Hematopoietic multipotent progenitor cell treated with erythropoietin and hydrocortisone succinate and interleukin-3 and kit ligand, for 17 days (in vitro differentiated cells): ENCODE measurements around the gene BANP.
"Not testable (repeated sequence)": the region's sequence is repeated elsewhere in the genome, so short reads cannot be mapped to it uniquely, and the experiment has no call there.

ENCODE experiments used
- DNase-seq: peaks from one replicate; pipeline ENCODE4 v3.0.0-alpha.2; 2015; ENCODE audit warnings: low spot score

BANP gene

DNA sequence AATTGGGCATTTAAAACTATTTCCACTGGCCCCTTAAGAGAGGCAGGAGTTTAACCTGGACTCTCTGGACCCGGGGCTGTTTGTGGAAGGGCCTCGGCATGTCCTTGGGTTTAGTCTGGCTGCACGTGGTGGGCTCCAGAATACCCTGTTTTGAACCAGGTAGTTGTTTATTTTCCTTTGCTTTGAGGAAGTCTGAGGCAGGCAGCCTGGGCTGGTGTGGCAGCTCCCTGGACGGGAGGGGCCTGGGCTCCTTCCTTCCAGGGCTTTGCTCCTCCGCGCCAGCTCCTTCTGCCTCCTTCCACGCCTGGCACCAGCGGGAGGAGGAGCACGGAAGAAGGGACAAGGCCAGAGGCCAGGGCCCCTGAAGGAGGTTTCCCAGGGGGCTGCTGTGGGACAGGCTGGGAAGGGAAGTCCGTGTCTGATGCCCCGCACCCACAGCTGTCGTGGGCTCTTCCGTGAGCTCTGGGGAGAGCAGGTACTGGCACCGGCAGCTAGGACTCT lies 15.5 kb downstream of the BANP start:
- no peak for DNase-seq

DNA sequence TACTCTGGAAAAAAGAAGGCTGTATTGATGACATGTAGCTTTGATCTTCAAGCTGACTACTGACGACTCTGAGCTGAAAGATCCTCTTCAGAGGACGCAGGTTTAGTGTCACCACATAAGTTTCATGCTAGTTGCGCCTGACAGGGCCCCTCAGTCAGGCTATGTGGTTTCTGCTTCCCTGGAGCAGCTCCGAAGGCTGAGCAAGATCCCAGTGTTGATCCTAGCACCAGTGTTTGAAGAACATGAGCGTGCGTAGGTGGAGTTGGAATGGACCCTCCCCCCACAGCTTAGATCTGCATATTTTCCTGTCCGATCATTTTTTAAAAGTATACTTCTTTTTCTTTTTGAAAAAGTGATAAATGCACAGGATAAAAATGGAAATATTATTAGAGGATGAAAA lies 17.3 kb downstream of the BANP start:
- DNase-seq, result no peak

DNA sequence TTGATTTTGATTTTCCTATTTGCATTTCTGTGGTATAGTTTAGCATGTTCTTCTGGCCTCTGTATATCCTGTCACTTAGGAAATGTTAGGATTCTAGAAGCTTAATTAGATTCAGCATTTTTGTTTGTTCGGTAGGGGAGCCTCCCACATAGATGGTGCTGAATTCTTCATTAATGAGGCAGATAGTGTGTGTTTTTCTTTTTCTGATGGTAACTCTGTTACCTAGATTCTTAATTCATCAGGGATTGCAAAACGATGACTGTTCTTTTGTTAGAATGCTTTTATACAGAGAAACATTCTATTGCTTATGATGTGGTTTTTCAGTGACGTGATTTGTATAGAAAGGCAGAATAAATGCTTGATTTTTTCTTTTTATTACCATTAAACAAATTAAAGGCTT lies 19.0 kb downstream of the BANP start:
- no peak for DNase-seq

DNA sequence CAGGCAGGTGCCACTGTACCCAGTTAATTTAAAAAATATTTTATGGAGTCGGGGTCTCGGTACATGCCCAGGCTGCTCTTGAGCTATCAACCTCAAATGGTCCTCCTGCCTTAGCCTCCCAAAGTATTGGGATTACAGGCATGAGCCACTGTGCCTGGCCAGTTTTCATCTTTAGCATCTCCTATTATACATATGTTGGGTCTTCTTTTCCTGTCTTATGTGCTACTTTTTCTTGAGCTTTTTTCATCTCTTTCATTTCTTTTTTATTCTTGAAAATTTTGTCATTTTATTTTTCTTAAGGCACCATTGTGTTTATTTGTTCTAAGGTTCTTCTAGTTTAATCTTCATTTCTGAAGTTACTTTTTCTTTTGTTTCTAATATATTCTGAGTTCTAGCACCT lies 20.7 kb downstream of the BANP start:
- DNase-seq, result no peak

DNA sequence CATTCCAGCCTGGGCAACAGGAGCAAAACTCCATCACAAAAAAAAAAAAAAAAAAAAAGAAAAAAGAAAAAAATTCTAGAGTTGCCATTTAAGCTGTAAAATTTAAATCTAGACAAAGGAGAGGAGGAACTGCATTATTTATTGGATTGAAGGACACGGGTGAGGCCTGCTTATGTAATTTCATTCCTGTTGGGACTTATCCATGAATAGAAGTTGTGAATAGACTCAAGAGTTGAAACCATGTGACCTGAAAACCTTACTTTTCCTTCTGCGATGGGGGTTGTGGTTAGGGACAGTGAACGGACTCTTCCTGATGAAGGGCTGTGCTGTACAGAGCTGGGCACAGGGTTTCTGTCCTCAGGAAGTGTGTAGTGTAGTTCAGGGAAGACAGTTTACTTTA lies 22.5 kb downstream of the BANP start:
- no peak for DNase-seq

DNA sequence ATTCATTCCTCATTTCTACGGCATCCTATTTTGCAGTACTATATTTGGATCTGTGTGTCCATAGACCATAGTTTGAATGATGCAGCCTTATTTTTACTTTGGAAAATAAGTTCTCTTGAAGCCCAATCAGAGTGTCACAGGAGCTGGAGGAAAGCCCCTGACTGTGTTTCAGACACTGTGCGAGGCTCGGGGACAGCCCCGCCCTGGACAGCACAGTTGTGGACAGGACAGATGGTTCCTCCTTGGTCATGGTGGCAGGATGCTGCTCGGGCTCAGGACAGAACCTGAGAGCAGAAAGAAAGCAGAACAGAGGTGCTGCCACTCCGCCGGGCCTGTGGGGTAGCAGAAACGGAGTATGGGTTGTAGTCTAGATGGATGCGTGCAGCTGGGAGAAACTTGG lies 22.9 kb downstream of the BANP start:
- no peak for DNase-seq

DNA sequence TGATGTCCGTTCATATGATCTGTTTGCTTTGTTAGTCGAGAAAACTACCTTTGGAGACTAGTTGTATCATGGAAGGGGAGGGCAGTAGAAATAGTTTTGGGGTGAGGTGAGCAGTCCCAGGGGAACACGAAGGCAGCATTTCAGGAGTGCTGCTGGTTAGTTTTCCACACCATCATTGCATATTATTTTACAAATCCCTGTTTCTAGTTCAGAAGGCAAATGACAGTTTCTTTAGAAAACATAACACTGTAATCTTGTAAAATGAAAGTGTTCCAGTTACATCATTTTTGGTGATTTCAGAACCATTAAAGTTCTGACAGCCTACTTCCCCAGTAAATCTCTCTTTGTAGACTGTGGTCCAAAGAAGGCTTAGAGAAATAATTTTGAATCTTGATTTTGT lies 25.4 kb downstream of the BANP start:
- no peak for DNase-seq

DNA sequence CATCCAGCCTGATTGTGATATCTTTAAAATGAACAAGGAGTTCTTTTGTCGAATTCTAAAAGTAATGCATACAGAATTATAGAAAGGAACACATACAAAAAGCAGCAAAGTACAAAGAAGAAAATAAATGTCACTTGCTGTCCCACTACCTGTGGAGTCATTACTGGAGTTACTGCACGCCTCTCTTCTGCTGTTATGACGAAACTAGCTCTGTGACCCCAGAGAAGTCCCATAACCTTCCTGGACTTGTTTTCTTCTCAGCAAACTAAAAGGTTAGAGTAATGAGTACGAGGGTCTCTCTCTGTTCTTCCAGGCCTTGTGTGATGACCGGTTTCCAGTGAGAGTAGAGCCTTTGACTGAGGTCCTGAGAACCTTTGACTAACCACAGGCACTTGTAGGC lies 26.9 kb downstream of the BANP start:
- no peak for DNase-seq

DNA sequence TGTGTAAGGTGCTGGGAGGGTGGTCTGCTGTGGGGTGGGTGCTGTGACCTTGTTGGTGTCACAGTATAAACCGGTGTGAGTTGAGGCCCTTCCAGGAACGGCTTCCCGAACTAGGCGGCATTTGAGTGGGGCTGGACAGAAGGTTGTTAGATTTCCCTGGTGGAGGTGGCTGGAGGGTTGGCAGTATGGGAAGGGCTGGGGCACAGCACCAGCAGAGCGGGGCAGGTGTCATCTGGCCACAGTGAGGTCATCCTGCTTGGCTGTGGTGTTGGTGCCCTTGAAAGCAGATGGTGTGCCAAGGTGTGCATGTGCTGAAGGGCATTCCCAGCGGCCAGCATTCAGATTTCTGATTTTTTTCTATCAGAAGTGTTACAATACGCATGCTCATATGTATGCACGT lies 28.1 kb downstream of the BANP start:
- DNase-seq, result no peak

DNA sequence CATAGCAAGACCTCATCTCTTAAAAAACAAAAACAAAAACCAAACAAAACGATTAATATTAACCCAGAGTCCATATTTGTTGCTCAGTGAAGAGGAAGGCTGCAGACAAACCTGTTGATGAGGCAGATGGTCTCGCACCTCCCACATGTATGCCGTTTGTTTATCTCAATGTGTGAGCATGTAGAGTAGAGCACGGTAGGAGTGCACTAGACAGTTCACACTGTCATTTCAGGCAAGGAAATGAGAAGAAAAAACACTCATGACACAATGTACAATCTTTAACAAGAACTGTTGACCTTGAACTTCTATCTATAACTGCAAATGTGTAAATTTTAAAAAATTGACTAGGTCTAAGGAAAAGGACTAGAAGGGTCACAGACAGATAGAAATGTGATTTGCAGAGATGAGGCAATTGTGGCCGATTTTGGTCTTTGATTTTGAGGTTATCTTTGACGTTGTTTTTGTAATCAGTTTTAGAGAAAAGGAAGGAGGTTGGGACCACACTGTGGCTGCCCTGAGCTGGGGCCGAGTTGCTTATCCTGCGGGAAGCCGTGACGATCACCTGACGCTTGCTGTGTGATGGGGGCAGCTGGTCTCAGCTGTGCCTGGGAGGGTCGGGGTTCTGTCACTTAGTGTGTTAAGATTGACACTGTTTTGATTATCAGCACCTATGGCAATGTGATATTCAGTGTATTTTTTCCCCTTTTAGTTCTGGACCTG lies 28.8 kb downstream of the BANP start:
- not testable (repeated sequence) for DNase-seq

DNA sequence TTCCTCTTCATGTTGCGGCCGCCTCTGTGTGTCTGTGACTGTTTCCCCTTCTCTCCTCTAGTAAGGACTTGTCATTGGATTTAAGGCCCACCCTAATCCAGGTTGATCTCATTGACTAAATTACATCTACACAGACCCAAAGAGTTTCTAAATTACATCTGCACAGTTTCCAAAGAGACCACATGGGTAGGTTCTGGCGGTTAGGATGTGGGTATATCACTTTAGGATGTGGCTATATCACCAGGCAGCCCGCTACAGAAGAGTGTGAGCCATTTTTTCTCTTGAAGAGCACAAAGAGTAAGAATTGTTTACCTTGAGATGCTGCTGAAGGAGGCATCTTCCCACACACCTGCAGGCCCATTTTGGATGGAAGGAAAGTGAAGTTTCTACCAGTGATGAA lies 30.1 kb downstream of the BANP start:
- not testable (repeated sequence) for DNase-seq

DNA sequence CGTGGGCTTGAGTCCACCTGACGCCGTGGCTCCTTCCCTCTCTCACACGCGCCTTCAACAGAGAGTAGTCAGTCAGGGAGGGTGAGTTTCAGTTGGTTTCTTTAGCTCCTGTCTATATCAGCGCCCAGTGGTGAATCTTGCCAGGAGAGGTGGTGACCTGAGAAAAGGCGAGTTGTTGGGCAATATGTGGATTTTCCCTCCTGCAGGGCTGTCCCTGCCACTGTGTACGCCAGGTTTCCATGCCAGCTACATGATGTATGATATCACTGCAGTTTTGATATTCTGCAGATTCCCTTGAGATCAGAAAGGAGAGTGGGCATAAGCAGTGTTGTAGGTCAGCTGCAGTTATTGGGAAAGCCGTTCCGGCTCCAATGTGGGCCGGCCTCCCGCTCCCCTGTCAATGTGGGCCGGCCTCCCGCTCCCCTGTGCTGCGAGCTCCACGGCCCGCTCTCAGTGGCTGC lies 31.4 kb downstream of the BANP start:
- DNase-seq, result no peak

DNA sequence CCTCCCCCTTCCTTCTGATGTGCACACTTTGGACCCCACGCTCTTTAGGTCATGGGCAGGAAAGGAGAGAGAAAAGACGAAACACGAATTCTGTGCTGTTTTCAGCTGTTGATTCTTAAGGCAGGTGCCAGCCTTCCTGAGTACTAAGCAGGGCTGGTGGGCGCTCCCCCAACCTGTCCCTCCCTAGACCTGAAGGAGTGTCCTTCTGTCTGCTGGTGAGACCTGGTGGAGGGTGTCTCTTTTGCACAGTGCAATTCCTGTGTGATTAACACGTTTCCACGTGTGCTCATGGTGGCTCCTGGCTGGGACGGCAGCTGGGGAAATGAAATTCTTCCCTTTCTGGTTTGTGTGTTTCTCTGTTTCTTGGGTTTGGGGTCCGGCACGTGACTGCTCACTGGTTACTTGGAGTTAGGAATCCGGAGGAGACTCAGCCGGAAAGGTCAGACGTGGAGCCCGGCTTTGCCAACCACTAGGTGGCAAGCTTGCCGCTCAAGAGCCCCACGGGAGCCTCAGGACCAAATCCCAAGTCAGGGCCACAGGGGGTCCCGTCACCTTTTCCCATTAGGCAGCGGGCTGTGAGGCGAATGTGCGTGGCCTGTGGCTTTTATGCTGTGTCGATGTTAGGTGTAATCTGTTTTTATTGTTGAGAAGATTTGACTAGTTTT lies 32.0 kb downstream of the BANP start:
- not testable (repeated sequence) for DNase-seq

DNA sequence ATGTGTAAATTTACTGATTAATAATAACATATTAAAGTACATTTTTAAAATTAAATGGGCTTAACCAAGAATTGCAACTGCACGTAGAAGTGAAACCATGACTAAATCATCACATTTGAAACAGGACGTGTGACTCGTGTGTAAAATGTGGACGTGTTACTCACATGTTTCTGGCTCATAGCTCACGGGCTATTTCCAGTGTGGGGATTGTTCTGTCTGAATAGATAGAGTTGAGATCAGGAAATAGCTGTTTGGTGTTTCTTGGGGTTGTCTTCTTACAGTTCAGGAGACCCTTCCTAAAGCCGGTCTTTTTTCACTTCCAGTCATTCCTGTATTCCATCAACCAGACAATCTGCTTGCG lies 32.5 kb downstream of the BANP start:
- not testable (repeated sequence) for DNase-seq

DNA sequence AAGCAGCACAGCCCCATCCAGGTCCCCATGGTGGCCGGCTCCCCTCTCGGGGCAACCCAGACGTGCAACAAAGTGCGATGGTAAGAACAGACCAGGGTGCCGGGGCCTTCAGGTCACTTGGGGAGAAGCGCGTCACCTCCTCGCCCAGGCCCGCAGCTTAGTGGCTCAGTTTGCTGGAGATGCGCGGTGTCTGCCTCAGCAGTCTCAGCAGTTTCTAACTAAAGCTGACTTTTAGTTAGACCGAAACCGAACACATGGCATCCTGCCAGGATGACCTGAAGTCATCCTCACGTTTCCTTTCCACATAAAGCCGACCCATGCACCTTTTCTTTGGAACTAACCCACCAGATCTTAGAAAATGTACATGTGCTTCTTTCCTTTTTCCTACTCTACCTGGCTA lies 32.9 kb downstream of the BANP start:
- DNase-seq, result not testable (repeated sequence)

DNA sequence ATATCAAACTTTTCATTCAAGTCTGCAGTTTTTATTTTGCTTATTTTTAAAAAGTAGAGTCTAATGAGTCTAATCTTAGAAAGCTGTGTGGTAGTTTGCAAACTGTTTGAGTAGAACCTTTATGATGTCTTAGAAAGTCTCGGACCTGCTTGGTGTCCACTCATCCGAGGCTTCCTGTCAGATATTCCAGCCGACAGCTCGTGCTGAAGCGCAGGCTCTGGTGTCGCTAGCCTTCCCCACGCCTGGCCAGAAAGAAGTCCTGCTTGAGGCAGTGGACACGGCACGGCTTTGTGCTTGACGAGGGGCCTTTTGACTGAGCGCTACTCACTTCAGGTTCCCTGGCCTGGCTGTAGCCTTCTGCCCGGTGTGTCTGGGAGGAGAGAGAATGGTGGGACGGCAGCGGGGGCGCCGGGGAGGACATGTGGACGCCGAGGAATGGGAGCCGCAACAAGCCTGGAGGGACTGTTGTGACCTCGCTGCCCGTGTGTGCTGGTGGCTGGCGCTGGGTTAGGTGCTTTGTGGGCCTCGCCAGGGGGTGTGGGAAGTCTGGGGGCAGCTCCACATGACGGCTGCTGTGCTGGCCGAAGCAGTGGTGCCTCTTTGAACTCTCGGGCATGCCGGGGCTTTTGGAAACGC lies 33.5 kb downstream of the BANP start:
- no peak for DNase-seq

DNA sequence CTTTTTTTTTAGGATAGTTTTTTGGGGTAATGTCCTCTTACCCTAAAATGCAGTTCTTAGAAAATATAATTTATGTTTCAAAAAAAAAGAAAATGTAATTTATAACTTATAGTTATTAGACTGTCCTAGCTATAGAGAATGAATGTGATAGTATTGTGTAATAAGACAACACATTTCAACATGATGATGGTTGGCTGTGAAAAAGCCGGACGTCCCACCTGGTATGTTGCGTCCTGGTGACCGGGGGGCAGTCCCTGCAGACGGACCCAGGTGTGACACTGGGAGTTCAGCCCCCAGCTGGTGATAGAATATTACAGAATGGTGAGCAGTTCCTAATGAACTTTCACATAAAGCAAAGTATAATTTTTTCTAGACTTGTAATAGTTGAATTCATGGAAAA lies 34.3 kb downstream of the BANP start:
- DNase-seq, result not testable (repeated sequence)

DNA sequence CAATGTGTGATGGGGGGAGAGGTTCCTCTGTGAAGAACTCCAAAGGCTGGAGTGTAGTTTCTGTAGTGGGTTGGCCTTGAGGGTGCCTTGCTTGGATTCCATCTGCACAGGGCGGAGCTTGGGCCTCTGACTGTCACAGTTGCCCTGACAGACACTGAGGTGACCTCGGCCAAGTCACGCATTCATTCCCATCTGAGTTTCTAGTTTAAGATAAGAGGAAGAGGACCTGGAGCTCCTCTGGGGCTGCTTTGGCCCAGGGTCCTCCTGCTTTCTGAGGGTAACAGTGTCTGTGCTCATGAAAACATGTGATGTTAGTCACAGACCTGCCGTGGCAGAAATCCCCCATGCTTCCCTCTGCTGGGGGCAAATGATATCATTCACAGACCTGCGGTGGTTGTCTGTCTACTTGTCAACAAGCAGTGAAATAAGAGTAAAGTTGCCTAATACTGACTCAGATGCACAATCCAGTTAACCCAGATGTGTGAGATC lies 35.2 kb downstream of the BANP start:
- DNase-seq, result not testable (repeated sequence)

DNA sequence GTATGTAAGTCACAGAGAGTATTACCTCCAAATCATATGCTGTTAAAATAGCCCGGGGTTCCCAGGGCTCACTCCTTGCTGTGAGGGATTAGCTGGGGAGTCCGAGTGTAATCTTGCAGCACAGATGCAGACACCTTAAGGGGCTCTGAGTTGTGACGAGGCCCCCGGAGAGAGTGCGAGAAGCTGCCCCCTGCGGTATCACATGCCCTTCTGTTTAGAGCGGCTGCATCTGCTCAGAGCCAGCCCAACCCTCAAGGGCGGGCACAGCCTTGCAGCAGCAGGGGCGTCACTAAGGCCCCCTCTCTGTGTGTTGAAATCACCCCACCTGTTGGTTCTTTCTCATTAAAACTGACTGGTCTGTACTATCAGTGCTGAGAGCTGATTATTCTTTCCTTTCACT lies 37.4 kb downstream of the BANP start:
- DNase-seq, result not testable (repeated sequence)

DNA sequence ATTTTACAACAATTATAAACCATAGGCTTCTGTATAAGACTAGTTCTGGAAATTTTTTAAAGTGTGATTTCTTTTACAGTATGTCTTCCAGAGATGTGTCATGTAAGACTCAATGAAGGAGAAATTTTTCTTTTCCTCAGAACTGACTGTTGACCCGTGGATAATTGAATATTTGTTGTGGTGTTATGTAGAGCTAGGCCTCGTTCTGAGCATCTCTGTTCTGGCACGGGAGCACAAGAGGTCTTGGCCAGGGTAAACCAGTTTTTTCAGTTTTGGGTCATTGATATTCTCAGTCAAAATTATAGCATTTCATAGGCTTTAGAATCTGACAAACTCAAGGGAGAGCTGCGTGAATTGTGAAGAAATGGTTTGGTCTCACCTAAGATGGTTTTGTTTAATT lies 39.0 kb downstream of the BANP start:
- DNase-seq, result not testable (repeated sequence)

DNA sequence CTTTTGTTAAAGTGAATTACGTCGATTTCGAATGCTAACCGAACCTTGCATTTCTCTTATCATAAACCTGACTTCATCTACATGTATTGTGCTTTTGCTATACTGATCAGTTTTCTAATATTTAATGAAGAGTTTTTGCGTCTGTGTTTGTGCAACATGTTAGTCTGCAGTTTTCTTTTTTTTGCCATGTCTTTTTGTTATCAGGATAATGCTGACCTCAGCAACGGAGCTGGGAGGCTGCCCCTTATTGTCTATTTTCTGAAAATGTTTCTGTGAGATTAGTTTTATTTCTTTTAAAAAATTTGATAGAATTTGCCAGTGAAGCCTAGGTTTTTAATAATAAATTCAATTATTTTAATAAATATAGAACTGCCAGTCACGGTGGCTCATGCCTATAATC lies 40.9 kb downstream of the BANP start:
- DNase-seq, result not testable (repeated sequence)

DNA sequence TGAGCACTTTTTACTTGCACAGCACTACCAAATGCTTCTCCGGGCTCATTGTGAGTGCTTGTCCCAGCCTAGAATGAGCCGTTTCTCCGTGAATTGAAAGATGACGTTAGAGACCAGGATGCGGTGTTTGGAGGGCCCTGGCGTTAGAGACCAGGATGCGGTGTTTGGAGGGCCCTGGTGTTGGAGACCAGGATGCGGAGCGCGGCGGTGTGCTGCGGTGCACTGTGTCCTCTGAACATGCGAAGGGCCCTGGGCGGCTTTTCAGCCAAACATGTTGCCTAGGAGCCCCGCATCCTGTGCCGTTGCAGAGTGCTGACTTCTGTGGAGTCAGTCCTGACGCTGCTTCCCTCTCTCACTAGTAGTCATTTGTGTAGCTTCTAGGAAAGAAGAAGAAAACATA lies 42.7 kb downstream of the BANP start:
- no peak for DNase-seq

DNA sequence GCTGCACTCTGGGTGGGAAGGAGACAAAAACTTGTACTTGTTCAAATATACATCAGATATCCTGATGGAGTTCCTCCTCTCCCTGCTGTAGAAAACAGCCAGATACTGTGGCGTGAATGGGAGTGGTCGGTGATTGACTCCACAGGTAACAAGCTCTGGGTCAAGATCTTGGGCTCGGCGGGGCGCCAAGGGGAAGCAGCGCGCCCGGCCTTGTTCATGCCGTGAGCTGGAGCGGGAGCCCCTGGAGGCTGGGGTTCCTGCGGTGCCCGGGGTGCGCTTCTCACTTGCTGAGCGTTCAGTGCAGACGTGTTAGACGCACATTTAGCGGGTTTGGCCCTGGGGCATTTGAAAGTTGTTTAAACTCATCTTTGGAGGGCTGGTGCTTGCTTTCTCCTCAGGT lies 44.4 kb downstream of the BANP start:
- DNase-seq, result no peak
